ENCODE measurements around the gene DAPK2. TPM values are rescaled to one million over a fixed set of nuclear protein-coding genes. Genes with fewer than 3 reads are reported as not detected.

The DAPK2 gene
- total and polyA plus RNA-seq, 2 of the 13 experiments (the other 11 are each of a cell fraction or from before 2014, with no cell fraction given), result 0.33 to 0.63 TPM

- peak; percentile 13; the same call in 1 of the 2 replicates for TF ChIP-seq ZNF44 (CRISPR knock-in tag; IDR thresholded peaks at IDR 0.05)
- no peak for TF ChIP-seq CEBPZ (IDR thresholded peaks at IDR 0.05; ENCODE audit: low read length)
- peak; percentile 49; the same call in 1 of the 2 replicates for TF ChIP-seq MAF1 (CRISPR knock-in tag; IDR thresholded peaks at IDR 0.05; ENCODE audit: borderline replicate concordance)
- TF ChIP-seq ZNF709 (CRISPR knock-in tag; IDR thresholded peaks at IDR 0.05), result no peak
- peak; percentile 92 for TF ChIP-seq ELF3 (CRISPR knock-in tag; IDR thresholded peaks at IDR 0.05)
- TF ChIP-seq NR2F6 (IDR thresholded peaks at IDR 0.05), result no peak; the same call in 1 of the 2 replicates
- peak; percentile 26; the same call in 1 of the 2 replicates for TF ChIP-seq NR2F6 (CRISPR knock-in tag; IDR thresholded peaks at IDR 0.05)
- no peak for TF ChIP-seq ZIK1 (CRISPR knock-in tag; IDR thresholded peaks at IDR 0.05; ENCODE audit: borderline replicate concordance, low read depth)
- TF ChIP-seq TOE1 (CRISPR knock-in tag; IDR thresholded peaks at IDR 0.05), result no peak
- no peak for TF ChIP-seq ZC3H13 (CRISPR knock-in tag; IDR thresholded peaks at IDR 0.05)
- TF ChIP-seq NFRKB (IDR thresholded peaks at IDR 0.05), result no peak
- TF ChIP-seq ZNF891 (CRISPR knock-in tag; IDR thresholded peaks at IDR 0.05), result no peak
- TF ChIP-seq BRF2 (CRISPR knock-in tag; IDR thresholded peaks at IDR 0.05), result no peak
- TF ChIP-seq TSC22D2 (CRISPR knock-in tag; IDR thresholded peaks at IDR 0.05; ENCODE audit: borderline replicate concordance), result no peak
- no peak for TF ChIP-seq RORA (CRISPR knock-in tag; IDR thresholded peaks at IDR 0.05)
- no peak for TF ChIP-seq RARG (CRISPR knock-in tag; IDR thresholded peaks at IDR 0.05; ENCODE audit: low read depth)
- no peak for TF ChIP-seq NAIF1 (CRISPR knock-in tag; IDR thresholded peaks at IDR 0.05; ENCODE audit: borderline replicate concordance)
- TF ChIP-seq SNAPC4 (CRISPR knock-in tag; IDR thresholded peaks at IDR 0.05), result no peak; the same call in 1 of the 2 replicates
- TF ChIP-seq CHD4 (IDR thresholded peaks at IDR 0.05; ENCODE audit: borderline replicate concordance, low read length), result no peak
- no peak for TF ChIP-seq SOX13 (IDR thresholded peaks at IDR 0.05)
- peak in 1 of 2 experiments; percentile 9; a peak in 1 of 4 replicates for TF ChIP-seq SOX13 (CRISPR knock-in tag; conservative IDR thresholded peaks at IDR 0.05 in 1 of 2, IDR thresholded peaks at IDR 0.05 in 1 of 2)
These were observed 47.5 kb upstream of the DAPK2 start, which contains the start of gene CIAO2A (continued) for GRCh38 chr15:64093627-64094417.

Measured in HepG2 (cell line).